Astrocyte (in vitro differentiated cells and primary cell): ENCODE results near the gene F8. TPM values are rescaled to one million over a fixed set of nuclear protein-coding genes. Genes with fewer than 3 reads are reported as not detected.
"Not testable (repeated sequence)": the region's sequence is repeated elsewhere in the genome, so short reads cannot be mapped to it uniquely, and the experiment has no call there.

ENCODE experiments used
- DNase-seq: peaks from one replicate; pipeline ENCODE4 v3.0.0-alpha.2; 2010; ENCODE audit warnings: low read depth
- FAIRE-seq: peaks from 2 replicates; lab custom pipeline; 2011; peaks lifted over from hg19 to GRCh38; lab: Jason Lieb, UNC
- H2AFZ ChIP-seq: 2 replicates; pipeline ENCODE4 v1.6.0; 2012; ENCODE audit warnings: low read depth, low read length, inconsistent platforms
- H3K27ac ChIP-seq: 2 replicates; pipeline ENCODE4 v1.5.1; 2011; ENCODE audit warnings: low read depth, low read length, inconsistent platforms
- H3K27me3 ChIP-seq: 2 replicates; pipeline ENCODE4 v1.6.0; 2011; ENCODE audit warnings: low read length, inconsistent platforms; ENCODE audit not compliant: insufficient read depth
- H3K36me3 ChIP-seq: 2 replicates; pipeline ENCODE4 v1.5.1; 2011; ENCODE audit warnings: low read length, inconsistent platforms; ENCODE audit not compliant: insufficient read depth
- H3K4me1 ChIP-seq: 2 replicates; pipeline ENCODE4 v1.5.1; 2011; ENCODE audit warnings: low read length, inconsistent platforms; ENCODE audit not compliant: insufficient read depth
- H3K4me2 ChIP-seq: 2 replicates; pipeline ENCODE4 v1.6.0; 2012; ENCODE audit warnings: low read length, inconsistent platforms
- H3K4me3 ChIP-seq: 2 replicates; pipeline ENCODE4 v1.5.1; 2011; ENCODE audit warnings: low read depth, mild to moderate bottlenecking, low read length, inconsistent platforms; ENCODE audit not compliant: insufficient read depth
- H3K79me2 ChIP-seq: 2 replicates; pipeline ENCODE4 v1.6.0; 2012; ENCODE audit warnings: mild to moderate bottlenecking, low read length, inconsistent platforms; ENCODE audit not compliant: insufficient read depth
- H3K9ac ChIP-seq: 2 replicates; pipeline ENCODE4 v1.6.0; 2012; ENCODE audit warnings: mild to moderate bottlenecking, low read length, inconsistent platforms
- H3K9me3 ChIP-seq: 2 replicates; pipeline ENCODE4 v1.5.1; 2012; ENCODE audit warnings: low read depth, mild to moderate bottlenecking, low read length, inconsistent platforms; ENCODE audit not compliant: insufficient read depth
- H4K20me1 ChIP-seq: 2 replicates; pipeline ENCODE4 v1.6.0; 2012; ENCODE audit warnings: low read length, inconsistent platforms; ENCODE audit not compliant: insufficient read depth
- H3K27ac Mint-ChIP-seq: one replicate; pipeline ENCODE4 v1.8.0; 2021; ENCODE audit warnings: mild to moderate bottlenecking, mixed read lengths; ENCODE audit not compliant: unreplicated experiment
- H3K27me3 Mint-ChIP-seq: one replicate; pipeline ENCODE4 v1.8.0; 2021; ENCODE audit warnings: low read depth, mixed read lengths; ENCODE audit not compliant: unreplicated experiment
- H3K36me3 Mint-ChIP-seq: one replicate; pipeline ENCODE4 v1.8.0; 2021; ENCODE audit warnings: low read depth, mixed read lengths; ENCODE audit not compliant: unreplicated experiment
- H3K4me1 Mint-ChIP-seq: one replicate; pipeline ENCODE4 v1.8.0; 2021; ENCODE audit warnings: low read depth, mixed read lengths; ENCODE audit not compliant: unreplicated experiment
- H3K4me3 Mint-ChIP-seq: one replicate; pipeline ENCODE4 v1.8.0; 2021; ENCODE audit warnings: mild to moderate bottlenecking, moderate library complexity, mixed read lengths; ENCODE audit not compliant: unreplicated experiment
- H3K9me3 Mint-ChIP-seq: one replicate; pipeline ENCODE4 v1.8.0; 2021; ENCODE audit warnings: mild to moderate bottlenecking, mixed read lengths; ENCODE audit not compliant: unreplicated experiment
- CTCF ChIP-seq: IDR thresholded peaks from 2 replicates; pipeline ENCODE4 v1.5.1; 2011; ENCODE audit warnings: low read depth, mild to moderate bottlenecking, inconsistent platforms, low read length, moderate library complexity; ENCODE audit not compliant: insufficient read depth
- EZH2 ChIP-seq: IDR thresholded peaks from 2 replicates; pipeline ENCODE4 v1.6.1; 2012; ENCODE audit warnings: mild to moderate bottlenecking, low read length, inconsistent platforms; ENCODE audit not compliant: insufficient read depth
- total RNA-seq: library from RNA; stranded (reverse); gene quantifications from 2 replicates; pipeline ENCODE4 v1.2.1, GENCODE V29; 2021

F8 gene
- total RNA-seq, 1 donor from 2014 or later, result 2.5 TPM

GRCh38 chrX:154827194-154828015 lies 195.1 kb downstream of the F8 start:
- H3K36me3 Mint-ChIP-seq, result no peaks in the 10 kb centered on the region
- TF ChIP-seq CTCF (no peak), EZH2 (no peak)
- FAIRE-seq, result peak; percentile 91
- Histone ChIP-seq H3K4me1 (no peaks in the 10 kb centered on the region), H3K79me2 (no peaks in the 10 kb centered on the region), H3K27ac (no peak overlapping the region), H4K20me1 (no peaks in the 10 kb centered on the region), H3K27me3 (no peaks in the 10 kb centered on the region), H3K36me3 (no peaks in the 10 kb centered on the region), H3K9me3 (no peaks in the 10 kb centered on the region), H3K4me2 (no peak overlapping the region), H3K9ac (no peak overlapping the region), H3K4me3 (no peak overlapping the region), H2AFZ (no peak overlapping the region)
- no peaks in the 10 kb centered on the region for H3K9me3 Mint-ChIP-seq
- H3K4me1 Mint-ChIP-seq, result no peaks in the 10 kb centered on the region
- DNase-seq, result no peak
- no peaks in the 10 kb centered on the region for H3K27me3 Mint-ChIP-seq
- H3K4me3 Mint-ChIP-seq, result no peak overlapping the region
- no peak overlapping the region for H3K27ac Mint-ChIP-seq

- H3K27ac ChIP-seq, H3K9me3 ChIP-seq, FAIRE-seq, H3K36me3 Mint-ChIP-seq, H3K4me2 ChIP-seq, H3K4me1 ChIP-seq, H3K4me3 Mint-ChIP-seq, H3K9me3 Mint-ChIP-seq, H4K20me1 ChIP-seq, H2AFZ ChIP-seq, DNase-seq, H3K4me1 Mint-ChIP-seq, H3K27me3 Mint-ChIP-seq, H3K27me3 ChIP-seq, H3K36me3 ChIP-seq, H3K27ac Mint-ChIP-seq, H3K4me3 ChIP-seq, H3K79me2 ChIP-seq, H3K9ac ChIP-seq: not testable (repeated sequence)
Measured at GRCh38 chrX:154825586-154825985, 196.9 kb downstream of the F8 start.

- H4K20me1 ChIP-seq, result no peaks in the 10 kb centered on the region
- no peak overlapping the region for H3K27ac ChIP-seq
- no peaks in the 10 kb centered on the region for H3K9me3 ChIP-seq
- H3K4me2 ChIP-seq, result no peak overlapping the region
- H3K4me3 ChIP-seq, result no peak overlapping the region
- no peak overlapping the region for H3K9ac ChIP-seq
- no peak overlapping the region for H3K27ac Mint-ChIP-seq
- no peak overlapping the region for H3K4me3 Mint-ChIP-seq
- no peaks in the 10 kb centered on the region for H3K36me3 Mint-ChIP-seq
- no peaks in the 10 kb centered on the region for H3K4me1 Mint-ChIP-seq
- no peak for TF ChIP-seq EZH2
- no peak for TF ChIP-seq CTCF
- no peak overlapping the region for H2AFZ ChIP-seq
- DNase-seq (no peak), FAIRE-seq (peak; percentile 20)
- no peaks in the 10 kb centered on the region for H3K27me3 ChIP-seq
- no peaks in the 10 kb centered on the region for H3K9me3 Mint-ChIP-seq
- no peaks in the 10 kb centered on the region for H3K79me2 ChIP-seq
- no peaks in the 10 kb centered on the region for H3K4me1 ChIP-seq
- H3K36me3 ChIP-seq, result no peaks in the 10 kb centered on the region
- H3K27me3 Mint-ChIP-seq, result no peaks in the 10 kb centered on the region
Measured at GRCh38 chrX:154824638-154825037, 197.9 kb downstream of the F8 start.
